Ascending aorta (tissue), 2 donors: ENCODE measurements around the gene RCOR2. TPM values are rescaled to one million over a fixed set of nuclear protein-coding genes. Genes with fewer than 3 reads are reported as not detected.

Source experiments
- DNase-seq, 2 donors: peaks; one replicate each; pipeline ENCODE4 v3.0.0-alpha.2; 2019; ENCODE audit warnings: low spot score in 2 of 2
- H3K27ac ChIP-seq, 2 donors: fragments of 200-600 bp; sonication (generic); one replicate each; pipeline ENCODE4 v1.5.1; 2016 to 2017; ENCODE audit warnings: mild to moderate bottlenecking in 1 of 2
- H3K27me3 ChIP-seq: fragments of 200-600 bp; sonication (generic); one replicate; pipeline ENCODE4 v1.5.1; 2017
- H3K36me3 ChIP-seq, 2 donors: fragments of 200-600 bp; sonication (generic); one replicate each; pipeline ENCODE4 v1.5.1; 2016
- H3K4me1 ChIP-seq, 2 donors: fragments of 200-600 bp; sonication (generic); one replicate each; pipeline ENCODE4 v1.5.1; 2016 to 2017; ENCODE audit warnings: mild to moderate bottlenecking in 1 of 2
- H3K4me3 ChIP-seq, 2 donors: fragments of 200-600 bp; sonication (generic); one replicate each; pipeline ENCODE4 v1.5.1; 2016 to 2017; ENCODE audit warnings: mild to moderate bottlenecking in 1 of 2
- H3K9me3 ChIP-seq, 2 donors: fragments of 200-600 bp; sonication (generic); one replicate each; pipeline ENCODE4 v1.5.1; 2016
- intact Hi-C: fragments of 100-400 bp; cut with DNase I; formaldehyde crosslinking; loops from one replicate; pipeline ENCODE4 v1.15.1; 2023
- total RNA-seq: library from RNA; depleted of rRNA; stranded (reverse); fragments of >200 nt; gene quantifications from one replicate; pipeline ENCODE4 v1.1.0, GENCODE V29; 2016
- TF ChIP-seq, protein P1 (sequence below), 3 experiments: fragments of 200-600 bp in 2 of 3; fragments of 450-650 bp in 1 of 3; sonication (generic) in 2 of 3; IDR thresholded peaks; one replicate each; pipeline ENCODE4 v1.5.1; 2016 to 2019; ENCODE audit warnings: antibody characterized with exemption in 3 of 3, mild to moderate bottlenecking in 1 of 3, moderate library complexity in 1 of 3

The RCOR2 gene
- total RNA-seq, 1 donor from 2014 or later = not detected

DNA sequence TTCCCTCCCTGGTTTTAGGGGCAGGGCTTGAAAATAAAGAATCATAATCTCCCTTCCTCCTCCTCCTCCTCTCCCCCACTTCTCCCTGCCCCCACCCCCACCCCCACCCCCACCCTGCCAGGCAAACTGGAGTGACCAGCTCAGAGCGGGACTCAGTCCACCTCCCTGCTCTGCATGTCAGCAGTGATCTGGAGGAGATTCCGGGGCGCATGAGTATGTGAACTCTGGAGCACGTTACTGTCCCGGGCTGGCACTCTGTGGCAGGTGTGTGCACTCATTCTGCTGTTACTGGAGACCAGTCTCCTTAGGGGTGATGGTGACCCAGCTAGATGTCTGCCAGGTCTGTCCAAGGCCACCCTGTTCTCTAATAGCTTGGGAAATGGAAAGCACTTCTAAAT is 44.2 kb downstream of the RCOR2 start:
- Histone ChIP-seq H3K36me3 (no peaks in the 10 kb centered on the region), H3K4me1 (peaks cover 20 to 54% of the 10 kb centered on the region in 2 donors), H3K27me3 (no peaks in the 10 kb centered on the region), H3K27ac (peak overlapping the region; percentile 38 to 48), H3K4me3 (no peak overlapping the region), H3K9me3 (no peaks in the 10 kb centered on the region)
- no peak for DNase-seq
- TF ChIP-seq, protein P1, sequence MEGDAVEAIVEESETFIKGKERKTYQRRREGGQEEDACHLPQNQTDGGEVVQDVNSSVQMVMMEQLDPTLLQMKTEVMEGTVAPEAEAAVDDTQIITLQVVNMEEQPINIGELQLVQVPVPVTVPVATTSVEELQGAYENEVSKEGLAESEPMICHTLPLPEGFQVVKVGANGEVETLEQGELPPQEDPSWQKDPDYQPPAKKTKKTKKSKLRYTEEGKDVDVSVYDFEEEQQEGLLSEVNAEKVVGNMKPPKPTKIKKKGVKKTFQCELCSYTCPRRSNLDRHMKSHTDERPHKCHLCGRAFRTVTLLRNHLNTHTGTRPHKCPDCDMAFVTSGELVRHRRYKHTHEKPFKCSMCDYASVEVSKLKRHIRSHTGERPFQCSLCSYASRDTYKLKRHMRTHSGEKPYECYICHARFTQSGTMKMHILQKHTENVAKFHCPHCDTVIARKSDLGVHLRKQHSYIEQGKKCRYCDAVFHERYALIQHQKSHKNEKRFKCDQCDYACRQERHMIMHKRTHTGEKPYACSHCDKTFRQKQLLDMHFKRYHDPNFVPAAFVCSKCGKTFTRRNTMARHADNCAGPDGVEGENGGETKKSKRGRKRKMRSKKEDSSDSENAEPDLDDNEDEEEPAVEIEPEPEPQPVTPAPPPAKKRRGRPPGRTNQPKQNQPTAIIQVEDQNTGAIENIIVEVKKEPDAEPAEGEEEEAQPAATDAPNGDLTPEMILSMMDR (IDR thresholded peaks at IDR 0.05) = no peak
- intact Hi-C loops = loop anchor here (1.0 to 2.0 kb wide), 4 partner anchors 34 to 74 kb away; partner anchors contain the start of gene NAA40

DNA sequence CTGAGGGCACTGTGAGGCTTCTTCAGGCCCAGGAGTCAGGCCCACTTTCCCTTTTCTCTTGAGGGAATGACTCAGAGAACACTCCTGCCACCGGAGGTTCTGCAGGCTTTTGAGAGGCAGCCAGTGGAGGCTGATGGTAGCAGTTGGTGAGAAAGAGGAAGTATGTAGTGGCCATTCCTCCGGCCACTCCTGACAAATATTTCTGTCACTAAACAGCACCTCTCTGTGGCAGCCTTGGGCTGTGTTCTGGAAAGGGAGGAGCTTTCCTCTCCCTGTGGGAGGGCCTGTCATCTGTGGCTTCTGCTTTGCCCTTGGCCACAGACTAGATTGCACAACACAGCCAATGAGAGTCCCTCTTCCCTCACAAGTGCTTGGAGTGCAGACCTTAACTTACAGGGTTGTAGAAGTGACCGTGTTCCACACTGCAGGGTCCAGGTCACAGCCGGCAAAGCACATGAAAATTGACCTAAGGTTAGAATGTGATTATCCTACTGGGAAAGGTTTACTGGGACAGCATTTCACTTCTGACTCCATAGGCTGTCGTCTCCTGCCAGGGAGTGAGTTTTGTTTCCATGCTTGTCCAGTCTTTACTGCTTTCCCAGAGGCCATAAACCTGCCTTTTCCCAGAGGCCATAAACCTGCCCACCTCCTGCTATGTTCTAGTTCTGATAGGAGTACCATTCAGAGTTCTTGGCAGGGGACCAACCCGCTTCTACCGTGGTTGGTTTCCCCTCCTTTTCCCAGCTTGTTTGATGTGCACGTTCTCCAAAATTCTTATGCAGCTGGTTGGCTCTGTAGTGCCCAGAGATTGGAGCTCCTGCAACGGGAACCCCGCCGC is 44.8 kb downstream of the RCOR2 start:
- DNase-seq = peak; percentile 72 to 95
- H3K27me3 ChIP-seq = no peaks in the 10 kb centered on the region
- no peaks in the 10 kb centered on the region for H3K9me3 ChIP-seq
- intact Hi-C loops = loop anchor here (1.0 to 2.0 kb wide), 4 partner anchors 34 to 74 kb away; partner anchors contain the start of gene NAA40
- peaks cover 0 to 3% of the 10 kb centered on the region in 2 donors for H3K36me3 ChIP-seq
- peaks cover 20 to 54% of the 10 kb centered on the region in 2 donors for H3K4me1 ChIP-seq
- H3K4me3 ChIP-seq = peak overlapping the region in 1 of 2 donors; percentile 1
- peak overlapping the region; percentile 38 to 48 for H3K27ac ChIP-seq
- TF ChIP-seq, protein P1 (IDR thresholded peaks at IDR 0.05) = peak; percentile 44 to 61 (median 50)

GRCh38 chr11:63870351-63871140 is 46.4 kb downstream of the RCOR2 start:
- peak overlapping the region; percentile 2 to 63 for H3K27ac ChIP-seq
- intact Hi-C loops = no loop called here
- peaks cover 20 to 58% of the 10 kb centered on the region in 2 donors for H3K4me1 ChIP-seq
- DNase-seq = no peak
- H3K9me3 ChIP-seq = no peaks in the 10 kb centered on the region
- no peaks in the 10 kb centered on the region for H3K27me3 ChIP-seq
- H3K36me3 ChIP-seq = peaks cover 0 to 4% of the 10 kb centered on the region in 2 donors
- no peak overlapping the region for H3K4me3 ChIP-seq
- TF ChIP-seq, protein P1 (IDR thresholded peaks at IDR 0.05) = no peak

DNA sequence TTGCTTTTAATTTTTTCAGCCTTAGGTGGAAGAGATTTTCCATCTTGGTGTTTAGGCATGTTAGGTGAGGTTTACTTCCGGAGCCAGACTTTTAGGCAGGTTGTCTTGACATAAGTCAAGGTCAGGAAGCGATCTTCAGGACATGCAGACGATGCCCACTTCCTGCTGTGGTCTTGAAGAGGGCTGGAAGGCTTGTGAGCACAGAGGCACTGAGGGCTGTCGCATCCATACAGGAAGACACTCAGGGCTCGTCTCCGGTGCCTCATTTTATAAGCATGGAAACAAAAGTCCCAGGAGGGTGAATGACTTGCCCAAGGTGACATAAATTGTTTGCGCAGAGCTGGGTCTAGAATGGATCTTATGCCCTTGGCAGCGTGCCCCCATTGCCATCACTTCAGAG is 47.3 kb downstream of the RCOR2 start:
- no peak for DNase-seq
- H3K4me1 ChIP-seq = peaks cover 20 to 60% of the 10 kb centered on the region in 2 donors
- intact Hi-C loops = no loop called here

GRCh38 chr11:63869171-63869591 is 47.8 kb downstream of the RCOR2 start:
- TF ChIP-seq, protein P1 (IDR thresholded peaks at IDR 0.05) = no peak
- Histone ChIP-seq H3K4me3 (no peak overlapping the region), H3K27me3 (no peaks in the 10 kb centered on the region), H3K9me3 (no peaks in the 10 kb centered on the region), H3K27ac (peak overlapping the region; percentile 2 to 63), H3K4me1 (peaks cover 16 to 55% of the 10 kb centered on the region in 2 donors), H3K36me3 (peaks cover 0 to 6% of the 10 kb centered on the region in 2 donors)
- no peak for DNase-seq
- intact Hi-C loops = no loop called here

More for the DNA sequence above, 47.3 kb downstream of the RCOR2 start:
- no peaks in the 10 kb centered on the region for H3K9me3 ChIP-seq
- TF ChIP-seq, protein P1 (IDR thresholded peaks at IDR 0.05) = no peak
- H3K27ac ChIP-seq = peak overlapping the region; percentile 2 to 63
- no peaks in the 10 kb centered on the region for H3K27me3 ChIP-seq
- H3K36me3 ChIP-seq = peaks cover 0 to 6% of the 10 kb centered on the region in 2 donors
- H3K4me3 ChIP-seq = no peak overlapping the region
